ENCODE measurements around the gene EXTL1. TPM values are rescaled to one million over a fixed set of nuclear protein-coding genes. Genes with fewer than 3 reads are reported as not detected.

The EXTL1 gene
- total RNA-seq, 3 donors from 2014 or later = 0.98 to 2.8 TPM; not detected in 1

DNA sequence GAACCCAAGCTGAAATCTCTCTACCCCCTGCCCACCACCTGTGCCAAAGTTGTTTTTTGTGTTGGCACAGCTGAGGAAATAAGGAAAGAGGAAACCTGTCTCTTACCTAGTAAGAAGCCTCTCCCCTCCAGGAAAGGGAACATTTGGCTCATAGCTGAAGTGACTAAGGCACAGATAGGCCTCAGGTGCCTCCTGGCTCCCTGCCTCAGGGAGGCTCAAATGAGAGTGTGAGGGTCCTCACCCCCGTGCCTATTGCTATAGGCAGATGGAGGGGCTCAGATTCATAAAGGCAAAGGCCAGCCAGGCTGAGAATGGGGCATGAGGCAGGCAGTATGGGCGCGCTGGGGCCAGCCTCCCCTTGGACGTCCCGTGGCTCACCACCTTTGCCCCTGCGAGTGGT, 16.9 kb downstream of the EXTL1 start:
- H3K36me3 ChIP-seq = no peaks in the 10 kb centered on the region
- no peaks in the 10 kb centered on the region for H3K9me3 ChIP-seq
- H3K27ac ChIP-seq = no peak overlapping the region
- DNase-seq (ENCODE audit: low spot score in 2 of 2) = no peak
- H3K4me1 ChIP-seq = peaks cover 3% of the 10 kb centered on the region in 2 donors
- TF ChIP-seq, protein P1, sequence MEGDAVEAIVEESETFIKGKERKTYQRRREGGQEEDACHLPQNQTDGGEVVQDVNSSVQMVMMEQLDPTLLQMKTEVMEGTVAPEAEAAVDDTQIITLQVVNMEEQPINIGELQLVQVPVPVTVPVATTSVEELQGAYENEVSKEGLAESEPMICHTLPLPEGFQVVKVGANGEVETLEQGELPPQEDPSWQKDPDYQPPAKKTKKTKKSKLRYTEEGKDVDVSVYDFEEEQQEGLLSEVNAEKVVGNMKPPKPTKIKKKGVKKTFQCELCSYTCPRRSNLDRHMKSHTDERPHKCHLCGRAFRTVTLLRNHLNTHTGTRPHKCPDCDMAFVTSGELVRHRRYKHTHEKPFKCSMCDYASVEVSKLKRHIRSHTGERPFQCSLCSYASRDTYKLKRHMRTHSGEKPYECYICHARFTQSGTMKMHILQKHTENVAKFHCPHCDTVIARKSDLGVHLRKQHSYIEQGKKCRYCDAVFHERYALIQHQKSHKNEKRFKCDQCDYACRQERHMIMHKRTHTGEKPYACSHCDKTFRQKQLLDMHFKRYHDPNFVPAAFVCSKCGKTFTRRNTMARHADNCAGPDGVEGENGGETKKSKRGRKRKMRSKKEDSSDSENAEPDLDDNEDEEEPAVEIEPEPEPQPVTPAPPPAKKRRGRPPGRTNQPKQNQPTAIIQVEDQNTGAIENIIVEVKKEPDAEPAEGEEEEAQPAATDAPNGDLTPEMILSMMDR (IDR thresholded peaks at IDR 0.05) = no peak
- TF ChIP-seq POLR2A (IDR thresholded peaks at IDR 0.05) (no peak), POLR2AphosphoS5 (IDR thresholded peaks at IDR 0.05) (no peak)
- H3K27me3 ChIP-seq = peaks cover 0 to 16% of the 10 kb centered on the region in 2 donors
- intact Hi-C loops (cut with DNase I; ENCODE audit: low total_unique reads) = no loop called here
- H3K4me3 ChIP-seq = no peak overlapping the region

DNA sequence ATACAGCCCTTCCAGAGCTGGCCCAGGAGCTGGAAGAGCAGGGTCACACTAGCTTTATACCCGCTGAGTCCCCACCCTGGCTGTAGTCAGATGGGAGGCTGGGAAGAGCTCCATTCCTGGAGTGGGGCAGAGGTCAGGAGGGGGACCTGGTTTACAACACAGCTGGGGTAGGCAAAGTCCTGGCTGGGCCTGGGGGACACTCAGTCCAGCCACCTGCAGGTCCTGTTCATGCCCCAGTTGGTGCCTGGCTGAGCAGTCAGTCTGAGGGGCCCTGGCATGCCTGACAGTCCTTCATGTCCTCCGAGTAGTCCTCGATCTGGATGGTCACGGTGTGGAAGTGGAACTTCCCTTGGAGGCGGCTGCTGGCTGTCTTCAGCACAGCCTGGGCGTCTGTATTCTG, 17.3 kb downstream of the EXTL1 start:
- intact Hi-C loops (cut with DNase I; ENCODE audit: low total_unique reads) = no loop called here
- TF ChIP-seq POLR2AphosphoS5 (IDR thresholded peaks at IDR 0.05) (no peak), POLR2A (IDR thresholded peaks at IDR 0.05) (no peak)
- TF ChIP-seq, protein P1 (IDR thresholded peaks at IDR 0.05) = no peak

DNA sequence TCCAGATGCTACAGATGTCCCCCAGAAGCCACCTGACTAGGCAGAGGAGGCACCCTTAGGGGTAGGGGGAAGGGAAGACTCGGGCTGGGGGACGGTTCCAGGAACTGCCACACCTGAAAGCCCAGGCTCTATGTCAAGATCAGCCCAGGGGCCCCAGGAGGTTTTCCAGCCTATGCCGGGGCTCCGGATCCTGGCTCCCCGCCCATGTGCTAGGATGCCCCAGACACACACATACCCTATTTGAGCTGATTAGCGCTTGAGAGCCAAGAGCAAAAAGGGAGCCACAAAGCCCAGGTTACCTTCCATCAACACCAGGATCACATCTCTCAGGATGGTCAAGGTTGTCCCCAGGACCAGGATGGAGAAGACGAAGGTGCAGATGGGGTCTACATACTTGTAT, 19.8 kb downstream of the EXTL1 start:
- intact Hi-C loops (cut with DNase I; ENCODE audit: low total_unique reads) = no loop called here
- H3K27me3 ChIP-seq = peaks cover 0 to 45% of the 10 kb centered on the region in 2 donors
- H3K27ac ChIP-seq = no peak overlapping the region
- peaks cover 0 to 12% of the 10 kb centered on the region in 2 donors for H3K4me1 ChIP-seq
- no peaks in the 10 kb centered on the region for H3K36me3 ChIP-seq
- TF ChIP-seq, protein P1 (IDR thresholded peaks at IDR 0.05) = no peak
- no peak for TF ChIP-seq POLR2AphosphoS5 (IDR thresholded peaks at IDR 0.05)
- no peak for TF ChIP-seq POLR2A (IDR thresholded peaks at IDR 0.05)
- H3K9me3 ChIP-seq = no peaks in the 10 kb centered on the region
- no peak for DNase-seq (ENCODE audit: low spot score in 2 of 2)
- H3K4me3 ChIP-seq = no peak overlapping the region

More for the DNA sequence above, 17.3 kb downstream of the EXTL1 start:
- Histone ChIP-seq H3K9me3 (no peaks in the 10 kb centered on the region), H3K27ac (no peak overlapping the region), H3K36me3 (no peaks in the 10 kb centered on the region), H3K4me1 (peaks cover 3% of the 10 kb centered on the region in 2 donors), H3K27me3 (peaks cover 0 to 20% of the 10 kb centered on the region in 2 donors), H3K4me3 (no peak overlapping the region)
- DNase-seq (ENCODE audit: low spot score in 2 of 2) = no peak

DNA sequence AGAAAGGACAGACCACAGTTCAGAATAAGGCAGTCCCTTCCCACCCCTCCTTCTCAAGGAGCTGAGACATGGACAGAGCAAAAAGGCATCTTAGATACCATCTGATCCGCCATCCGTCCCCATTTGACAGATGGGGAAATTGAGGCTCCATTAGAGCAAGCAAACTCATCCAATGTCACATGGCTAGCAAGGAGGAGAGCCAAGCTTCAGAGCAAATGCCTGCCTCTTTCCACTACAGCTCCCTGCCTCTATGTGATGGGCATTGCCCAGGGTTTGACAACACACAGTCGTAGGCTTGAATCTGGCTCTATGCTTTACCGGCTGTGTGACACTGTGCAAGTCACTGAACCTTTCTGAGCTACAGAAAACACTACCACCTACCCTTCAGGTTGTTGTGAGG, 20.4 kb downstream of the EXTL1 start:
- Histone ChIP-seq H3K27me3 (peaks cover 0 to 51% of the 10 kb centered on the region in 2 donors), H3K9me3 (no peaks in the 10 kb centered on the region), H3K27ac (no peak overlapping the region), H3K4me3 (no peak overlapping the region), H3K36me3 (no peaks in the 10 kb centered on the region), H3K4me1 (peaks cover 0 to 13% of the 10 kb centered on the region in 2 donors)
- TF ChIP-seq, protein P1 (IDR thresholded peaks at IDR 0.05) = no peak
- TF ChIP-seq POLR2A (IDR thresholded peaks at IDR 0.05) (no peak), POLR2AphosphoS5 (IDR thresholded peaks at IDR 0.05) (no peak)
- DNase-seq (ENCODE audit: low spot score in 2 of 2) = no peak
- intact Hi-C loops (cut with DNase I; ENCODE audit: low total_unique reads) = no loop called here

DNA sequence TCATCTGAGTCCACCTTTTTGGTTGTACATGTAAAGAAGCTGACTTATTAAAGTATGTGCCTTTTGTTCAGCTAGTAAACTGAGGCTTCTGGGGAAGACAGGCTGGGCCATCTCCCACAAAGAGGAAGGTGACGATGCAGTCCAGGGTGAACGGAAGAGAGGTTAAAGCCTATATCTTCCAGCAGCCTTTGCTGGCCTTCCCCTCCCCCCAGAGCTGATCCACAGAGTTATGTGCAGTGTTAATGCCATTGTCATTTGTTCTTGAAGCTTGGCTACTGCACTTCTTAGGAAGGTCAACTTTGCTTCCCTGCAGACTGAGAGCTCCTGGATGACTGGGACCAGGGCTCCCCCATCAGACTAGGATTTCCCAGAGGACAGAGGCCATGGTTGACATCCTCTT, 22.2 kb downstream of the EXTL1 start:
- no peak for DNase-seq (ENCODE audit: low spot score in 2 of 2)
- Histone ChIP-seq H3K4me1 (peaks cover 0 to 13% of the 10 kb centered on the region in 2 donors), H3K9me3 (no peaks in the 10 kb centered on the region), H3K27ac (no peak overlapping the region), H3K4me3 (no peak overlapping the region), H3K36me3 (no peaks in the 10 kb centered on the region), H3K27me3 (peaks cover 0 to 58% of the 10 kb centered on the region in 2 donors)
- intact Hi-C loops (cut with DNase I; ENCODE audit: low total_unique reads) = no loop called here
- TF ChIP-seq POLR2A (IDR thresholded peaks at IDR 0.05) (no peak), POLR2AphosphoS5 (IDR thresholded peaks at IDR 0.05) (no peak)
- TF ChIP-seq, protein P1 (IDR thresholded peaks at IDR 0.05) = no peak

All from breast epithelium (tissue), 4 donors.